GM12801 (cell line): ENCODE measurements around the gene WNT6.

Source experiments
- CTCF ChIP-seq: IDR thresholded peaks from one replicate; pipeline ENCODE4 v1.5.1; 2011; ENCODE audit warnings: control low read depth; ENCODE audit not compliant: insufficient read length; ENCODE audit errors: extremely low read depth

The WNT6 gene

DNA sequence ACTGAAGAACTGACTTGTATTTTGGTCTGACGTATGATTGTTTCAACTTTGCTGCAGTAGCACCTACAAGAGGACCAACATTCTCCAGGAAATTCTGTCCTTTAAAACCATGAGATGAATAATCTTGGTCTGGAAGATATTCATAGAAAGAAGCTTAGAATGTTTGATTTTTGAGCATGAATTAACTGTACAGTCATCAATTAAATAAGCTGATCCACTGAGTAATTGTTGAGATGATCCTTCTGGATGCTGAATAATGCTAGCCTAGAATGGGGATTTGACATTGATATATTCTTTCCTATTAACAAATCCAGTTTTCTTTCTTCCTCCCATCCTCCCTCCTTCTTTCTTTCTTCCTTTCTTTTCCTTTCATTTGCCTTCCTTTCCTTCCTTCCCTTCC, 60.9 kb downstream of the WNT6 start:
- TF ChIP-seq CTCF: no peak
